ENCODE results near the gene SFN. TPM values are rescaled to one million over a fixed set of nuclear protein-coding genes. Genes with fewer than 3 reads are reported as not detected.
"Not testable (repeated sequence)": the region's sequence is repeated elsewhere in the genome, so short reads cannot be mapped to it uniquely, and the experiment has no call there.

The SFN gene
- total and polyA plus RNA-seq, 7 donors, result 1.1 to 729 (median 209) TPM; not detected in 2

- TF ChIP-seq EP300 (IDR thresholded peaks at IDR 0.05) (no peak), CTCF (IDR thresholded peaks at IDR 0.05) (no peak)
- Histone ChIP-seq H3K9me3 (no peaks in the 10 kb centered on the region), H3K4me1 (no peaks in the 10 kb centered on the region), H3K36me3 (peaks cover 0 to 85% (median 24%) of the 10 kb centered on the region in 4 donors), H3K27me3 (no peaks in the 10 kb centered on the region), H3K27ac (no peak overlapping the region), H3K4me3 (no peak overlapping the region)
- intact Hi-C loops (cut with DNase I), result no loop called here
- DNase-seq, result no peak
- WGBS, 2 donors, result 86 to 90% methylated on average over 6 of the region's 6 CpGs
Observed at GRCh38 chr1:26839779-26840178, 23.2 kb upstream of the SFN start.

- Histone ChIP-seq H3K4me3 (no peak overlapping the region), H3K27me3 (no peaks in the 10 kb centered on the region), H3K27ac (no peak overlapping the region), H3K36me3 (peaks cover 0 to 59% (median 13%) of the 10 kb centered on the region in 4 donors), H3K9me3 (no peaks in the 10 kb centered on the region), H3K4me1 (peaks cover 0 to 16% (median 16%) of the 10 kb centered on the region in 4 donors)
- 91% methylated on average over 13 of the region's 13 CpGs for WGBS, 2 donors
- no peak for DNase-seq
- TF ChIP-seq POLR2AphosphoS5 (IDR thresholded peaks at IDR 0.05), result no peak
- no peak for TF ChIP-seq POLR2A (IDR thresholded peaks at IDR 0.05)
- no peak for TF ChIP-seq CTCF (IDR thresholded peaks at IDR 0.05)
- intact Hi-C loops (cut with DNase I), result no loop called here
Observed at GRCh38 chr1:26844424-26845196, 18.3 kb upstream of the SFN start.

- WGBS, 2 donors, result 40 to 78% methylated on average over 6 of the region's 6 CpGs
- H3K9me3 ChIP-seq; H3K4me3 ChIP-seq; intact Hi-C loops (cut with DNase I); H3K27me3 ChIP-seq: not testable (repeated sequence)
- H3K27ac ChIP-seq, result peak overlapping the region in 2 of 4 donors; percentile 66 to 80
- peak; percentile 12 for DNase-seq
- peaks cover 0 to 22% (median 20%) of the 10 kb centered on the region in 4 donors for H3K4me1 ChIP-seq
- H3K36me3 ChIP-seq, result peaks cover 11 to 59% (median 35%) of the 10 kb centered on the region in 4 donors
Observed at GRCh38 chr1:26847826-26848225, 15.1 kb upstream of the SFN start.

- peaks cover 11 to 57% (median 37%) of the 10 kb centered on the region in 4 donors for H3K36me3 ChIP-seq
- DNase-seq, result peak; percentile 40
- no peak overlapping the region for H3K4me3 ChIP-seq
- H3K27me3 ChIP-seq, result no peaks in the 10 kb centered on the region
- TF ChIP-seq POLR2AphosphoS5 (IDR thresholded peaks at IDR 0.05) (no peak), CTCF (IDR thresholded peaks at IDR 0.05) (no peak), POLR2A (IDR thresholded peaks at IDR 0.05) (no peak), EP300 (IDR thresholded peaks at IDR 0.05) (no peak)
- peak overlapping the region; percentile 41 to 80 (median 66) for H3K27ac ChIP-seq
- no peaks in the 10 kb centered on the region for H3K9me3 ChIP-seq
- 82 to 91% methylated on average over 10 of the region's 10 CpGs for WGBS, 2 donors
- H3K4me1 ChIP-seq, result peaks cover 0 to 22% (median 20%) of the 10 kb centered on the region in 4 donors
- intact Hi-C loops (cut with DNase I), result no loop called here
Observed at GRCh38 chr1:26848499-26848898, 14.4 kb upstream of the SFN start.

GRCh38 chr1:26848941-26849774, 13.8 kb upstream of the SFN start:
- 17 to 64% methylated on average over 10 of the region's 10 CpGs for WGBS, 2 donors
- DNase-seq, result no peak
- peak overlapping the region; percentile 41 to 80 (median 66) for H3K27ac ChIP-seq
- H3K36me3 ChIP-seq, result peaks cover 11 to 57% (median 37%) of the 10 kb centered on the region in 4 donors
- no peak overlapping the region for H3K4me3 ChIP-seq
- intact Hi-C loops (cut with DNase I), result no loop called here
- peaks cover 0 to 22% (median 20%) of the 10 kb centered on the region in 4 donors for H3K4me1 ChIP-seq
- TF ChIP-seq POLR2A (IDR thresholded peaks at IDR 0.05) (no peak), EP300 (IDR thresholded peaks at IDR 0.05) (no peak), POLR2AphosphoS5 (IDR thresholded peaks at IDR 0.05) (peak in 3 of 4 donors; percentile 23 to 35 (median 31)), CTCF (IDR thresholded peaks at IDR 0.05) (no peak)
- H3K9me3 ChIP-seq, result no peaks in the 10 kb centered on the region
- H3K27me3 ChIP-seq, result no peaks in the 10 kb centered on the region

Data from sigmoid colon (tissue), 7 donors.